ENCODE results near the gene NTRK2. TPM values are rescaled to one million over a fixed set of nuclear protein-coding genes. Genes with fewer than 3 reads are reported as not detected.
A peak's percentile ranks its signal among the peaks of the same experiment; 100 is the strongest.

NTRK2 gene
- total and polyA plus RNA-seq, 10 of the 15 experiments (the other 5 are each of a cell fraction or from before 2014, with no cell fraction given): 0.42 to 4.6 (median 0.65) TPM

DNA sequence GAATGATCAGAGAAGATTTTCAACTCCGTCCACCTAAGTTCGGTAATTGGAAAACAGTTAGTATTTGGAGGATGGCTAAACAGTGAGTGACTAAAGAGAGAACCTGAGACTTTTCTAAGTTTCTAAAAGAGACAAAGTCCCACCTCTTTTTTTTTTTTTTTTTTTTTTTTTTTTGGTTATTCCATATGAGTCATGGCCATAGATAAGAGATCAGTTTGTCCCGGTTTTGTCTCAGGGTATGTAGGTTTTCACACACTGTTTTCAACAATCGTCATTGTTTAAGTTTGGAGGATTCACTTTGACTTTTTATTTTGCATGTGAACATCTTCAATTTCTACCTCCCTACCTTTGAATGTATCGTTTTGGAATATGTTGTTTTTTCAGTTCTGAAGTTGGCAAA, 85.9 kb downstream of the NTRK2 start:
- H3K27me3 ChIP-seq (replicated peaks in 1 of 2; ENCODE audit: control insufficient read depth in 2 of 2, insufficient read depth in 2 of 2, low read length in 1 of 2): no peaks in the 10 kb centered on the region
- POLR2A ChIA-PET: interaction anchor here (1.9 to 4.9 kb wide), 2 partner anchors 24 to 54 kb away, joined by 9 to 18 read pairs; no protein-coding TSS in a partner anchor
- H4K20me1 ChIP-seq (ENCODE audit: control insufficient read depth, insufficient read depth): no peaks in the 10 kb centered on the region
- no peak overlapping the region for H3K9ac ChIP-seq (ENCODE audit: control insufficient read depth, insufficient read depth, low read length)
- intact Hi-C loops (cut with micrococcal nuclease; ENCODE audit: unreplicated experiment): loop anchor here (10.0 kb wide), 1 partner anchor 461 kb away; no protein-coding TSS in a partner anchor
- in situ Hi-C loops (cut with MboI): loop anchor here (10.0 to 25.0 kb wide), 2 partner anchors 51 to 768 kb away; partner anchors contain the start of genes HNRNPK and RMI1
- SMC1A ChIA-PET (ENCODE audit: uncharacterized antibody, unreplicated experiment): interaction anchor here (1.0 to 15.0 kb wide), 10 partner anchors 9 to 57 kb away, joined by 4 to 204 read pairs (median 18); no protein-coding TSS in a partner anchor
- ATAC-seq (no peak), FAIRE-seq (no peak), DNase-seq (ENCODE audit: low read depth, low spot score) (no peak)
- no peak overlapping the region for H2AFZ ChIP-seq (ENCODE audit: control insufficient read depth, low read depth, low read length)
- peak overlapping the region; percentile 50; the same call in 1 of the 2 replicates for H3K27ac ChIP-seq (ENCODE audit: control insufficient read depth, insufficient read depth)
- H3K79me2 ChIP-seq (ENCODE audit: control insufficient read depth, insufficient read depth, low read length): no peaks in the 10 kb centered on the region
- H3K9me3 ChIP-seq (replicated peaks; ENCODE audit: control insufficient read depth, insufficient read depth, low read length): no peaks in the 10 kb centered on the region
- TF ChIP-seq YY1 (IDR thresholded peaks at IDR 0.05; ENCODE audit: low read depth, low read length) (no peak), NRF1 (conservative IDR thresholded peaks at IDR 0.05; ENCODE audit: low read depth, low read length) (no peak), ZNF384 (IDR thresholded peaks at IDR 0.05; ENCODE audit: borderline replicate concordance, low read depth, low read length) (peak; percentile 51; the same call in 1 of the 2 replicates)
- TF ChIP-seq, protein P1, sequence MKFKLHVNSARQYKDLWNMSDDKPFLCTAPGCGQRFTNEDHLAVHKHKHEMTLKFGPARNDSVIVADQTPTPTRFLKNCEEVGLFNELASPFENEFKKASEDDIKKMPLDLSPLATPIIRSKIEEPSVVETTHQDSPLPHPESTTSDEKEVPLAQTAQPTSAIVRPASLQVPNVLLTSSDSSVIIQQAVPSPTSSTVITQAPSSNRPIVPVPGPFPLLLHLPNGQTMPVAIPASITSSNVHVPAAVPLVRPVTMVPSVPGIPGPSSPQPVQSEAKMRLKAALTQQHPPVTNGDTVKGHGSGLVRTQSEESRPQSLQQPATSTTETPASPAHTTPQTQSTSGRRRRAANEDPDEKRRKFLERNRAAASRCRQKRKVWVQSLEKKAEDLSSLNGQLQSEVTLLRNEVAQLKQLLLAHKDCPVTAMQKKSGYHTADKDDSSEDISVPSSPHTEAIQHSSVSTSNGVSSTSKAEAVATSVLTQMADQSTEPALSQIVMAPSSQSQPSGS (IDR thresholded peaks at IDR 0.05; ENCODE audit: low read length): 0 out of 2 replicates have a peak, but pooled peaks have one; percentile 33
- WGBS (ENCODE audit: insufficient coverage, insufficient replicate concordance, low lambda C conversion rate, missing lambda C conversion rate): 86% methylated on average over 5 of the region's 5 CpGs
- BruUV-seq (replicated peaks): no TSS peak
- no peaks in the 10 kb centered on the region for H3K36me3 ChIP-seq (ENCODE audit: control insufficient read depth in 2 of 2, insufficient read depth in 2 of 2, low read length in 1 of 2)
- RAD21 ChIA-PET (ENCODE audit: unreplicated experiment): interaction anchor here (0.9 to 7.9 kb wide), 9 partner anchors 8 to 61 kb away, joined by 3 to 101 read pairs (median 6); no protein-coding TSS in a partner anchor
- H3K4me2 ChIP-seq (ENCODE audit: control insufficient read depth, insufficient read depth): peak overlapping the region; percentile 30; the same call in 1 of the 2 replicates
- peaks cover 25% of the 10 kb centered on the region for H3K4me1 ChIP-seq (ENCODE audit: control insufficient read depth, insufficient read depth, low read length)
- CTCF ChIA-PET: interaction anchor here (1.2 to 14.7 kb wide), 5 partner anchors 9 to 57 kb away, joined by 3 to 177 read pairs (median 10); no protein-coding TSS in a partner anchor
- H3K4me3 ChIP-seq: no peak overlapping the region
